Activated naive CD4-positive, alpha-beta T cell treated with anti-CD3 and anti-CD28 coated beads, Interleukin-2, amount 50 U/mL, for 16 hours (primary cell): ENCODE data around the gene RAB33A.
"Not testable (repeated sequence)": the region's sequence is repeated elsewhere in the genome, so short reads cannot be mapped to it uniquely, and the experiment has no call there.

Experiments used
- DNase-seq: peaks from one replicate; pipeline ENCODE4 v3.0.0-alpha.2; 2020

Gene RAB33A

GRCh38 chrX:130173190-130173895 lies 1.6 kb downstream of the RAB33A start:
- DNase-seq: peak; percentile 17

GRCh38 chrX:130174045-130174704 lies 2.4 kb downstream of the RAB33A start:
- no peak for DNase-seq

GRCh38 chrX:130174937-130175336 lies 3.2 kb downstream of the RAB33A start:
- no peak for DNase-seq

- DNase-seq: no peak
Measured at GRCh38 chrX:130176354-130176776, 4.6 kb downstream of the RAB33A start.

- no peak for DNase-seq
Measured at GRCh38 chrX:130176942-130177341, 5.2 kb downstream of the RAB33A start.

GRCh38 chrX:130179170-130179569 lies 7.4 kb downstream of the RAB33A start:
- DNase-seq: no peak

GRCh38 chrX:130179579-130180215 lies 7.9 kb downstream of the RAB33A start:
- no peak for DNase-seq

GRCh38 chrX:130184168-130184567 lies 12.4 kb downstream of the RAB33A start:
- no peak for DNase-seq

- DNase-seq: no peak
Measured at GRCh38 chrX:130184857-130185256, 13.1 kb downstream of the RAB33A start.

- DNase-seq: no peak
Measured at GRCh38 chrX:130186651-130187050, 14.9 kb downstream of the RAB33A start.

GRCh38 chrX:130190801-130191200 lies 19.0 kb downstream of the RAB33A start:
- DNase-seq: no peak

GRCh38 chrX:130196466-130196865 lies 24.7 kb downstream of the RAB33A start:
- no peak for DNase-seq

- no peak for DNase-seq
Measured at GRCh38 chrX:130197464-130197863, 25.7 kb downstream of the RAB33A start.

- DNase-seq: no peak
Measured at GRCh38 chrX:130204647-130205046, 32.9 kb downstream of the RAB33A start.

- no peak for DNase-seq
Measured at GRCh38 chrX:130211415-130212186, 39.8 kb downstream of the RAB33A start.

GRCh38 chrX:130212371-130212770 lies 40.6 kb downstream of the RAB33A start:
- DNase-seq: no peak

GRCh38 chrX:130213376-130213775 lies 41.6 kb downstream of the RAB33A start:
- no peak for DNase-seq

- DNase-seq: no peak
Measured at GRCh38 chrX:130216320-130216719, 44.6 kb downstream of the RAB33A start.

GRCh38 chrX:130224810-130225209 lies 53.0 kb downstream of the RAB33A start:
- no peak for DNase-seq

GRCh38 chrX:130228871-130229270 lies 57.1 kb downstream of the RAB33A start:
- no peak for DNase-seq

GRCh38 chrX:130231184-130231583 lies 59.4 kb downstream of the RAB33A start:
- not testable (repeated sequence) for DNase-seq
